SK-N-MC (cell line): Measurements from ENCODE around the gene KCNS1.
"Not testable (repeated sequence)": the region's sequence is repeated elsewhere in the genome, so short reads cannot be mapped to it uniquely, and the experiment has no call there.

Source experiments
- DNase-seq: peaks from one replicate; pipeline ENCODE4 v3.0.0-alpha.2; 2011; ENCODE audit warnings: low read depth, low spot score
- H3K27ac ChIP-seq: fragments of 200-600 bp; sonication (generic); 2 replicates; pipeline ENCODE4 v1.5.1; 2016; ENCODE audit warnings: mixed run types
- H3K36me3 ChIP-seq: fragments of 200-600 bp; sonication (generic); 2 replicates; pipeline ENCODE4 v1.6.1; 2017; ENCODE audit warnings: antibody characterized with exemption, low read length, mixed read lengths; ENCODE audit not compliant: insufficient read depth
- H3K4me3 ChIP-seq: fragments of 200-600 bp; sonication (generic); 2 replicates; pipeline ENCODE4 v1.5.1; 2016
- H3K9ac ChIP-seq: fragments of 200-600 bp; sonication (generic); 2 replicates; pipeline ENCODE4 v1.8.0; 2017; ENCODE audit warnings: mixed run types, mixed read lengths; ENCODE audit not compliant: insufficient read length
- H3K9me3 ChIP-seq: fragments of 200-600 bp; sonication (generic); 2 replicates; pipeline ENCODE4 v1.6.1; 2017; ENCODE audit warnings: low read depth, mild to moderate bottlenecking, antibody characterized with exemption, low read length, moderate library complexity, mixed read lengths
- EZH2 ChIP-seq: fragments of 200-600 bp; sonication (generic); IDR thresholded peaks from one replicate; pipeline ENCODE4 v1.6.1; 2017; ENCODE audit warnings: antibody characterized with exemption
- FOXP2 ChIP-seq: optimal IDR thresholded peaks from 2 replicates; pipeline ENCODE3; 2011; ENCODE audit warnings: mild to moderate bottlenecking, moderate library complexity; ENCODE audit not compliant: insufficient read depth; ENCODE audit errors: extremely low read length, control extremely low read depth
- POLR2AphosphoS5 ChIP-seq: IDR thresholded peaks from 2 replicates; pipeline ENCODE4 v1.6.1; 2012; ENCODE audit warnings: mild to moderate bottlenecking, low read depth, low read length, borderline replicate concordance

Gene KCNS1, protein sequence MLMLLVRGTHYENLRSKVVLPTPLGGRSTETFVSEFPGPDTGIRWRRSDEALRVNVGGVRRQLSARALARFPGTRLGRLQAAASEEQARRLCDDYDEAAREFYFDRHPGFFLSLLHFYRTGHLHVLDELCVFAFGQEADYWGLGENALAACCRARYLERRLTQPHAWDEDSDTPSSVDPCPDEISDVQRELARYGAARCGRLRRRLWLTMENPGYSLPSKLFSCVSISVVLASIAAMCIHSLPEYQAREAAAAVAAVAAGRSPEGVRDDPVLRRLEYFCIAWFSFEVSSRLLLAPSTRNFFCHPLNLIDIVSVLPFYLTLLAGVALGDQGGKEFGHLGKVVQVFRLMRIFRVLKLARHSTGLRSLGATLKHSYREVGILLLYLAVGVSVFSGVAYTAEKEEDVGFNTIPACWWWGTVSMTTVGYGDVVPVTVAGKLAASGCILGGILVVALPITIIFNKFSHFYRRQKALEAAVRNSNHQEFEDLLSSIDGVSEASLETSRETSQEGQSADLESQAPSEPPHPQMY

GRCh38 chr20:45100563-45101245, at the start of gene KCNS1:
TSS of gene KCNS1 (minus strand) at chr20:45101127. CDS start at chr20:45099236, 1,891 bp downstream.
- H3K27ac ChIP-seq: no peak within 1 kb of the TSS
- no peaks in the 10 kb centered on the region for H3K36me3 ChIP-seq
- no peaks in the 10 kb centered on the region for H3K9me3 ChIP-seq
- H3K4me3 ChIP-seq: no peak within 1 kb of the TSS
- no peak within 1 kb of the TSS for H3K9ac ChIP-seq
- no peak for DNase-seq
- no peak for TF ChIP-seq FOXP2
- no peak for TF ChIP-seq POLR2AphosphoS5
- no peak for TF ChIP-seq EZH2

DNA sequence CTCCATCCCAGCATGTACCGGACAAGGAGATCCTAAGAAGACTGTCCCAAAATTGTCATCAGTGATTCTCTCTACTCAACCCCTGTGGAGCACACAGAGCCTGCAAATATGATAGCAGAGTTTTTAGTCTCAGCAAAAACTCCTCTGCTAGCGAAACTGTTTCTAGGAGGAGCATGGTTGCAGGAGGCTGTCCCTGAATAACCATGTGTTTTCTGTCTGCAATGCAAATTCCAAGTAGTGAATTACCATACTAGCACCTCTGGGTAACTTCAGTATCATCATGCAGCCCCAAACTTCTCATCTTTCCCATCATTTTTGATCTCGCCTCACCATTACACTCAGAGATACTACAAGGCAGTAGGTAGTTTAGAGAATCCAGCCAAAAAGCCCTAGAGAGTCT, 48.1 kb upstream of the KCNS1 start:
- no peak overlapping the region for H3K4me3 ChIP-seq
- no peak for TF ChIP-seq FOXP2
- TF ChIP-seq POLR2AphosphoS5: no peak
- no peak for TF ChIP-seq EZH2
- H3K9me3 ChIP-seq: no peaks in the 10 kb centered on the region
- H3K27ac ChIP-seq: no peak overlapping the region
- no peak overlapping the region for H3K9ac ChIP-seq
- H3K36me3 ChIP-seq: no peaks in the 10 kb centered on the region
- DNase-seq: no peak

DNA sequence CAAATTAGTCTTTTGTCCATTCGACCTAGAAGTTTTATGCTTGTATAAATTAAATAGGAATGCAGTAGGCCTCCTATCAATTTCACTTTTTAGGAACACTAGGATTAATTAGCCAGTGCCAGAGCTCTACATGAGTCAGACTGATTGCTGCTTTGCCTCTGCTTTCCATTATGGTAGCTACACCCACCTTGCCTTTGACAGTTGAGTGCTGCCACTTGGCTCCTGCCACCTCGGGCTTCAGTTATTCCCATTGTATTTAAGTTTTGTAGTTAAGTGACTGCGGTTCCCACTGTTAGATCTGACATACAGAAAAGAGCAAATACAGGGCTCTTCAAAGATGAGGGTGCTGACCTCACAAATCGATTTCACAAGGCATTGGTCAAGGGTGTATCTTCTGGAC, 39.9 kb upstream of the KCNS1 start:
- DNase-seq: no peak
- Histone ChIP-seq H3K9ac (no peak overlapping the region), H3K4me3 (no peak overlapping the region), H3K27ac (no peak overlapping the region), H3K9me3 (no peaks in the 10 kb centered on the region), H3K36me3 (no peaks in the 10 kb centered on the region)
- TF ChIP-seq FOXP2: no peak
- TF ChIP-seq EZH2: no peak
- TF ChIP-seq POLR2AphosphoS5: no peak

DNA sequence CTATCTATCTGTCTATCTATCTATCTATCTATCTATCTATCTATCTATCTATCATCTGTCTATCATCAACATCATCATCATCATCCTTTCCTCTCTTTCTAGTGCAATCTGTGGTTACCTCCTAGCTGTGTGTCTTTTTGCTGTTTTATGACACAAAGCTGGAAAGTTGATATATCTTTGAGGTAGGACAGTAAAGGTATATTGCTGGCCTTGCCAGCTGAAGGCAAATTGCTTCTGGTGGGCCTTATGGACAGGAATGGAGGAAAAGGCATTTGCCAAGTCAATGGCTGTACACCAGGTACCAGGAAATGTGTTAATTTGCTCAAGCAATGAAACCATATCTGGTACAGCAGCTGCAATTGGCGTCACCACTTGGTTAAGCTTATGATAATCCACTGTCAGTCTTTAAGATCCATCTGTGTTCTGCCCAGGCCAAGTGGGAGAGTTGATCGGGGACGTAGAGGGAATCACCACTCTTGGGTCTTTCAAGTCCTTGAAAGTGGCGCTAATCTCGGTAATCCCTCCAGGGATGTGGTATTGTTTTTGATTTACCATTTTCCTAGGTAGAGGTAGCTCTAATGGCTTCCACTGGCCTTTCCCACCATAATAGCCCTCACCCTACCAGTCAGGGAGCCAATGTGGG, 38.9 kb upstream of the KCNS1 start:
- not testable (repeated sequence) for H3K9me3 ChIP-seq, H3K27ac ChIP-seq, DNase-seq, H3K36me3 ChIP-seq, H3K4me3 ChIP-seq, H3K9ac ChIP-seq

DNA sequence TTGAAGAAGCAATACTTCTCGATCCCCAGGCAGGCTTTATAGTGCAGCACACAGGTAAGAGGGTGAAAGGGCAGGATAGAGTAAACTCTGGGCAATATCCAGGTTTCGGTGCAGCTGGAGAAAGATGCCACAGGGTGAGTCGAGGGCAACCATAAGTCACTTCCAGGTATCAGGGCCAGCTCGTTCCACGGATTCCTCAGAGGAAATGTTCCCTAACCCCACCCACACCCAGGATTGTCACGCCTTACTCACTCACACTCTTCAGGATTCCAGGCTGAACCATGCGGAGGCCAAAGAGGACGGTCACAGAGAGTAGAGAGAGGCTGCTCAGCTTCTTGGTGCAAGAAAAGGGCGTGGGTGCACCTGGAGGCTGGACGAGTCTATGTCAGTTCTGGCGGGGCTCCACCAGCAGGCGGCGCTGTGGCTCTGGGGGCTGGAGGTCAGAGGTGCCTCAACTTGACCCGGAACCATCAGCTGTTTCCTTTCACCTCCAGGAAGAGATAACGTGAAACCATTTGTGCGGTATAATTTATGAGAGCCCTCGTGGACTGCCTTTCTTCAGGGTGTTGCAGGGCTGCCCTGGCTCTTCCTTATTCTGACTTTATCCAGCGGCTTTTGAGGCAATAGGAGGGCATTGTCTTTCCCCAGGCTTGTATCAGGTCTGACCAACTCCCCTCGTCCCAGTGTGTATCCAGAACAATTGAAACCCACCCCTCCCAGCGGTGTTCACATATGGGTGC, 37.8 kb upstream of the KCNS1 start:
- TF ChIP-seq FOXP2 (no peak), POLR2AphosphoS5 (no peak), EZH2 (no peak)
- no peak overlapping the region for H3K9ac ChIP-seq
- no peak overlapping the region for H3K4me3 ChIP-seq
- H3K27ac ChIP-seq: no peak overlapping the region
- no peaks in the 10 kb centered on the region for H3K9me3 ChIP-seq
- no peaks in the 10 kb centered on the region for H3K36me3 ChIP-seq
- DNase-seq: no peak

DNA sequence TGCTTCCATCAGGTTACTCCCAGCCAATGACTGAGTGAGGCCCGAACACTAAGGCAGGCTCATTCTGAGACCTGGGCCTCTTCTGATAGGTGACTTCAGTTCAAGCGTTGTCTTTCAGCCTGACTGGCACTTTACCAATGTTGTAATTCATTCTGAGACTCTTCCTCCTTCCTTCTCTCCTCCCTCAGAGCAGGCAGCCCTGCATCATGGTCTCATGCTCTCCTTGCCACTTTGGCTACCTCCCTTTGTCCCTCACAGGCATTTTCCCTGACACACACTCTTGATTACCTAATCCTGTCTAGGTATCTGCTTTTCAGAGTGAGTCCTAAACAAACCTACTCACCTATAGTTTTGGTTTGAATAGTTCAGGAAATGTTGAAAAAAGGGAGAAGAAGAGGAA, 36.0 kb upstream of the KCNS1 start:
- H3K9ac ChIP-seq: no peak overlapping the region
- no peak for DNase-seq
- TF ChIP-seq FOXP2: no peak
- no peak for TF ChIP-seq POLR2AphosphoS5
- no peak for TF ChIP-seq EZH2
- no peaks in the 10 kb centered on the region for H3K36me3 ChIP-seq
- H3K9me3 ChIP-seq: no peaks in the 10 kb centered on the region
- no peak overlapping the region for H3K27ac ChIP-seq
- no peak overlapping the region for H3K4me3 ChIP-seq

DNA sequence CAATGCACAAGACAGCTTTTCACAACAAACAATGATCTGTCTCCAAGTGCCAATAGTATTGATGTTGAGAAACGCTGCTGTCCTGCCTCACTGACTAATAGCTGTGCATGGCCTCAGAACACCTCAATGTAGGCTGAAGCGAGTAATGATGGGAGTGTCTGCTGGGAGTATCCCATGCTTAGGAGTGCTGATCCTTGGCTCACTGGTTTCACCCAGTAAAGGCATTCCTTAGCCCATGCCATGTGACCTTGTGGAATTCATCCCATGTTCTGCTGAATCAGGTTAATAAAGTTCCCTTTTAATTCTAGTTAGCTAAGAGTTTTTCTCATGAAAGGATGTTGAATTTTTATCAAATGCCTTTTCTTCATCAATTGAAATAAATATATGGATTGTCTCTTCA, 27.2 kb upstream of the KCNS1 start:
- Histone ChIP-seq H3K9ac (no peak overlapping the region), H3K9me3 (no peaks in the 10 kb centered on the region), H3K4me3 (no peak overlapping the region), H3K27ac (no peak overlapping the region), H3K36me3 (no peaks in the 10 kb centered on the region)
- TF ChIP-seq EZH2: no peak
- TF ChIP-seq FOXP2: no peak
- no peak for TF ChIP-seq POLR2AphosphoS5
- no peak for DNase-seq

- no peak within 1 kb of the TSS for H3K9ac ChIP-seq
- H3K4me3 ChIP-seq: no peak within 1 kb of the TSS
- no peak within 1 kb of the TSS for H3K27ac ChIP-seq
- H3K9me3 ChIP-seq: no peaks in the 10 kb centered on the region
- DNase-seq: no peak
- TF ChIP-seq FOXP2 (no peak), EZH2 (no peak), POLR2AphosphoS5 (no peak)
- no peaks in the 10 kb centered on the region for H3K36me3 ChIP-seq
These were observed 23.4 kb upstream of the KCNS1 start, which contains the start of gene WFDC12 for GRCh38 chr20:45124365-45124764. TSS of gene WFDC12 (minus strand) at chr20:45124465. CDS start at chr20:45124447, 18 bp downstream.
